NT2/D1 (cell line): ENCODE measurements around the gene KLF9.

Experiments used
- DNase-seq: peaks from one replicate; pipeline ENCODE4 v3.0.0-alpha.2; 2011; ENCODE audit warnings: low read depth, low spot score
- H3K27me3 ChIP-seq: 2 replicates; pipeline ENCODE4 v1.6.0; 2011; ENCODE audit warnings: mild to moderate bottlenecking; ENCODE audit not compliant: insufficient read length, insufficient read depth
- H3K36me3 ChIP-seq: 2 replicates; pipeline ENCODE4 v1.6.1; 2011; ENCODE audit warnings: mild to moderate bottlenecking, low read length, mixed read lengths; ENCODE audit not compliant: insufficient read depth, insufficient read length
- H3K4me1 ChIP-seq: 2 replicates; pipeline ENCODE4 v1.5.1; 2011; ENCODE audit not compliant: insufficient read depth, insufficient read length
- H3K4me3 ChIP-seq: 2 replicates; pipeline ENCODE4 v1.5.1; 2011; ENCODE audit warnings: low read depth; ENCODE audit not compliant: insufficient read length
- H3K9ac ChIP-seq: 2 replicates; pipeline ENCODE4 v1.6.0; 2011; ENCODE audit warnings: low read depth; ENCODE audit not compliant: insufficient read length
- H3K9me3 ChIP-seq: 2 replicates; pipeline ENCODE4 v1.5.1; 2011; ENCODE audit warnings: mild to moderate bottlenecking, low read length; ENCODE audit not compliant: insufficient read depth
- SUZ12 ChIP-seq: IDR thresholded peaks from 2 replicates; pipeline ENCODE4 v1.6.1; 2011; ENCODE audit not compliant: insufficient read length, insufficient read depth; ENCODE audit errors: extremely low read depth
- YY1 ChIP-seq: IDR thresholded peaks from 2 replicates; pipeline ENCODE4 v1.6.1; 2011; ENCODE audit not compliant: insufficient read length, insufficient read depth
- ZNF274 ChIP-seq: IDR thresholded peaks from 2 replicates; pipeline ENCODE4 v1.6.1; 2011; ENCODE audit warnings: mild to moderate bottlenecking, low read depth, low read length

Gene KLF9

DNA sequence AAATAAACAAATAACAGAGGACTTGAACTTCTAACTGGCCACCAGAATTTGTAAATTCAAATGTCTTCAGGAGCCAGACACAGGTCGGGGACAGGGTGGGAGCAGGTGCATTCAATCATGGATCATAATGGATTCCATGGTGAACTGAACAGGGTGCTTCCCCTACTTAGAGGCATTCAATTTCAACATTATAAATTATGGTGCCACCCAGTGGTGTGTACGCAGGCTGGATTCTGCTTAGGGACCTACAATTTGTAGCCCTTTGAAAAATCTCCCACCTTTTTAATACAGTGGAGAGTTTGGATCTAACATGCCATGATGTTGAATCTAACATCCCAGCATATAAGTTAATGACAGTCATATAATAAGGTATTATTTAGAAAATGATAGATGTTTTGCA, 22.3 kb downstream of the KLF9 start:
- TF ChIP-seq SUZ12 (no peak), ZNF274 (no peak), YY1 (no peak)
- Histone ChIP-seq H3K9ac (no peak overlapping the region), H3K36me3 (no peaks in the 10 kb centered on the region), H3K27me3 (no peaks in the 10 kb centered on the region), H3K4me3 (no peak overlapping the region), H3K4me1 (peaks cover 4% of the 10 kb centered on the region), H3K9me3 (no peaks in the 10 kb centered on the region)
- DNase-seq: no peak

DNA sequence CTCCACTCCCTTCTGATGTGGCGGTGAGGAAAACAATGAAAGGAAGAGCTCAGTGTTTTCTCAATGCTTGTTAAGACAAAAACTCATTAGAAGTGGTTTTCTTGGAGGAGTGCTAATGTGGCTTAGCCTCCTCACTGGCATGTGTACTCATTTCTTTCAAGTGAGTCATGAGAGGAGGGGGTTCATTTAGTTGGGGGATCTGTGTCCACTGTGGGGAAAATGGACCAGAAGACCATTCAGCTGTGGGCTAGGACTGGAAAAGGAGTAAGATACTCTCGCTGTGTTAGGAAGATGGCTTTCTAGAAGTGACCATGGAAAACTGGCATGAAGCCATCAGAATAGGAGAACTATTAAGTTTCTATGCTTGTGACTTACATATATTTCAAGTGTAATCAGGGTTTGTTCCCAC, 23.5 kb downstream of the KLF9 start:
- no peaks in the 10 kb centered on the region for H3K27me3 ChIP-seq
- H3K4me3 ChIP-seq: no peak overlapping the region
- TF ChIP-seq ZNF274 (no peak), YY1 (no peak), SUZ12 (no peak)
- no peak overlapping the region for H3K9ac ChIP-seq
- no peak for DNase-seq
- no peaks in the 10 kb centered on the region for H3K36me3 ChIP-seq
- H3K9me3 ChIP-seq: no peaks in the 10 kb centered on the region
- H3K4me1 ChIP-seq: peaks cover 4% of the 10 kb centered on the region

DNA sequence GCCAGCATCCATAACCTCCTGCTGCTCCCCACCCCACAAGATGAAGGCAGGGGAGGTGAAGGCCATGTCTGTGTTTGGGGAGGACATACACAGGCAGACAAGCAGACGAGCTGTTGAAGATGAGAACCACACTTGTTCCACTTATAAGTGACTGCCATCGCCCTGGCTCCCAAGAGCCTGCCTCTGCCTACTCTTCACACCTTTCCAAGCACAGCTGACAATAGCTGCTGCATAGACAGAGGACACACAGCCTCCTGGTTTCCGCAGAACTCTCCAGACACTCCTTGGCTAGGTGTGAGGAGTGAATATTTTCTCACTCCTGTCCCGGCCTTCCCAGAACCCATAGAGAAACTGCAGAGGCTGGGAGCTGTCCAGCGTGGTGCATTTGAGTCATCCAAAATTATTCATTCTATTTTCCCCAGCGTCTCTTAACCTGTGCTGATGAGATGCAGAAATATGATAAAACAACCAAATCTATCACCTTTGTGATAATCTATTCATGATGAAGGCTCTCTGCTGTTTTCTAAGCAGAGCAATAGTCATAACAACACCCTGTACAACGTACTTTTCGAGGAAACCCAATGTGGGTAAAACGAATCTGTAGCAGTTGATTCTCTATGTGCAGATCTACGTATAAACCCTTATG, 24.7 kb downstream of the KLF9 start:
- Histone ChIP-seq H3K4me1 (peaks cover 4% of the 10 kb centered on the region), H3K9me3 (no peaks in the 10 kb centered on the region), H3K4me3 (no peak overlapping the region), H3K27me3 (no peaks in the 10 kb centered on the region), H3K9ac (no peak overlapping the region), H3K36me3 (no peaks in the 10 kb centered on the region)
- DNase-seq: no peak
- no peak for TF ChIP-seq SUZ12
- TF ChIP-seq YY1: no peak
- TF ChIP-seq ZNF274: no peak

DNA sequence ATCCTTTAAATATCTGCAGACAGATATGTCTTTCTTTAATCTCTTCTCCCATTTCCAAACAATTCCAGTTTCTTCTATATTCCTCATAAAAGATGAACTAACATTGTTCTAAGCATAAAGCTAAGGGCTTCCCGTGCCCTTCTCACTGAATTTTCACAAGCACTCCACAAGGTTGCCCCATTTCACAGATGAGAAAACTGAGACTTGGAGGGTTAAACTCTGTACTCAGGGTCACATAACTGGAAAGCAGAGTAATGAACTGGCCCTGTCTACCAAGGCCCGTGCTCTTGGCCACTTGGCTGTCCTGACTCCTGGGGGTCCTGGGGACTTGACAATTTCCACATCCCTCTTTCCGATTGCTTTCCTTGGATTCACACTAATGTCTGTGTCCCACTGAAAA, 25.3 kb downstream of the KLF9 start:
- H3K36me3 ChIP-seq: no peaks in the 10 kb centered on the region
- TF ChIP-seq SUZ12: no peak
- TF ChIP-seq YY1: no peak
- no peak for TF ChIP-seq ZNF274
- no peaks in the 10 kb centered on the region for H3K9me3 ChIP-seq
- H3K9ac ChIP-seq: no peak overlapping the region
- no peak overlapping the region for H3K4me3 ChIP-seq
- H3K4me1 ChIP-seq: peaks cover 4% of the 10 kb centered on the region
- H3K27me3 ChIP-seq: no peaks in the 10 kb centered on the region
- DNase-seq: no peak

DNA sequence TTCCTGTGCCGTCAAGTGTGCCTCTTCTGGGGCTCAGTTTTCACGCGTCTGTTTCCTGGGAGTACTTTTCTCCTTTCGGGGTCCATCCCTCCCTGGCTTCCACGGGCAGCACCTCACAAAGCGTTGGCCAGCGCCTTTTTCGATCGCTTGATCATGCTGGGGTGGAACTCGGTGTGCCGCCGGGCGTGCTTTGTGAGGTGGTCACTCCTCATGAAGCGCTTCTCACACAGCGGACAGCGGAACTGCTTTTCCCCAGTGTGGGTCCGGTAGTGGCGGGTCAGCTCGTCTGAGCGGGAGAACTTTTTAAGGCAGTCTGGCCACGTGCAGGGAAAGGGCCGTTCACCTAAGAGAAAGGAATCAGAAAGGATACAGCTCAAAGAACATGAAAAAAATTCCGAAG, 26.8 kb downstream of the KLF9 start:
- DNase-seq: no peak
- no peaks in the 10 kb centered on the region for H3K9me3 ChIP-seq
- H3K4me3 ChIP-seq: no peak overlapping the region
- H3K27me3 ChIP-seq: no peaks in the 10 kb centered on the region
- H3K4me1 ChIP-seq: peaks cover 4% of the 10 kb centered on the region
- no peak for TF ChIP-seq SUZ12
- TF ChIP-seq ZNF274: no peak
- TF ChIP-seq YY1: no peak
- no peaks in the 10 kb centered on the region for H3K36me3 ChIP-seq
- H3K9ac ChIP-seq: no peak overlapping the region

DNA sequence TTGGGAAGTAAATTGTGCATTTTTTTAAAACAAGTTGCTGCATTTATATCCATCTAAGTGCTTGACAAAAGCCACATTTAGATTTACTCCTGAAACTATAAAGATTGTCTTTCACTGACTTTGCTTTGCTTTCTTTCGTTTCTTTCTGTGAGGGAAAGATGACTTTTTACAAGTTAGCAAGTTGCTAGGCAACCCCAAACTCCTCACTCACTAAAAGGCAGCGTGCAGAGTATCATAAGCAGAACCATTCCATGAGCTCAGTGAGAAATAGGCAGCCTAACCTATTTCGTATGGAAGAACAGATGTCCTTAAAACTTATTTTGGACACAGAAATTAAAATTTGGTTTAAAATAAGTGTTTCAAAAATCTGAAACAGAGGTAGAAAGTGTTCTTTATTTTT, 29.0 kb downstream of the KLF9 start:
- no peak for TF ChIP-seq ZNF274
- no peak for TF ChIP-seq YY1
- TF ChIP-seq SUZ12: no peak
- no peak overlapping the region for H3K9ac ChIP-seq
- no peaks in the 10 kb centered on the region for H3K36me3 ChIP-seq
- H3K9me3 ChIP-seq: no peaks in the 10 kb centered on the region
- peaks cover 4% of the 10 kb centered on the region for H3K4me1 ChIP-seq
- no peak for DNase-seq
- H3K27me3 ChIP-seq: no peaks in the 10 kb centered on the region
- no peak overlapping the region for H3K4me3 ChIP-seq

DNA sequence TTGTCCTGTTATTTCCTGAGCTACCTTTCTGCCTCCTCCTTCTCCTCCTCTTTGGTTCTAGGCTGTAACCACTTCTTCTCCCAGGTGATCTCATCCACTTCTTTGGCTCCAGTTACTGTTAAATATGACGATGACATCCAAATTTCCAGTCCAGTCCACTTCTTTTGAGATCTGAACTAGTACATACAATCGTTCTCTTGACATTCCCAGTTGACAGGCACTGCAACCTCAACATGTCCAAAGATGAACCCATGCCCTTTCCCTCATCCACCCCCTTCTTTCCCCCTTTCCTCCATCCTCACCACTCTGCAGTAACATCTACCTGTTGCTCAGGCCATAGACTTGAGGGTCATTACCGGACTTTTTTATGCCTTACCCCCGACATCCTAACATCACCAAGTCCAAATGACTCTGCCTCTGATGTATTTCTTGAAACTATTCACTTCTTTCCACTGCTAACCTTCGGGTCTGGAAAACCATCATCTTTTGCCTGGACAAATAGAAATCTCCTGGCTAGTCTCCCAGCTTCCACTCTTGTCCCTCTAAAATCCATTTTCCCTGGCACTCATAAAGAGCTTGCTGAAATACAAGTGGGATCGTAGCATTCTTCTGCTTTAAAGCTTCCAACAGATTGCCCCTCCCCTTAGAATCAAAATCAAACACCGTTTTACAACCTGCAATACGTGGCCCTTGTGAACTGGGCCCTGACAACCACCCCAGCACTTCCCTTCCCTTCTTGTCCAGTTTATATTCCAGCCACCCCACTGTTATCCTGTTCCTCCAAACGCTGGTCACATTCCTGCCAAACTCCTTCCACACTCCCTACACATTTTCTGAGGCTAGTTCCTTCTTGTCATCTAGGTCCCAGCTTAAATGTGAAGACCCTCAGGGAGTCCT, 31.5 kb downstream of the KLF9 start:
- Histone ChIP-seq H3K9ac (no peak overlapping the region), H3K4me3 (no peak overlapping the region), H3K9me3 (no peaks in the 10 kb centered on the region), H3K4me1 (no peaks in the 10 kb centered on the region), H3K27me3 (no peaks in the 10 kb centered on the region), H3K36me3 (no peaks in the 10 kb centered on the region)
- TF ChIP-seq ZNF274: no peak
- TF ChIP-seq SUZ12: no peak
- TF ChIP-seq YY1: no peak
- no peak for DNase-seq
